Mesenchymal stem cell (in vitro differentiated cells and primary cell): ENCODE data around the gene CUL4A.
"Not testable (repeated sequence)": the region's sequence is repeated elsewhere in the genome, so short reads cannot be mapped to it uniquely, and the experiment has no call there.

ENCODE experiments used
- DNase-seq: peaks from one replicate; pipeline ENCODE4 v3.0.0-alpha.2; 2013
- H2AFZ ChIP-seq: one replicate; pipeline ENCODE4 v1.6.1; 2013; ENCODE audit warnings: low read depth, mild to moderate bottlenecking, control low read depth, inconsistent platforms, low read length, moderate library complexity
- H2AK5ac ChIP-seq: 2 replicates; pipeline ENCODE4 v1.6.1; 2013; ENCODE audit warnings: low read length, moderate library complexity, mild to moderate bottlenecking, inconsistent platforms; ENCODE audit not compliant: severe bottlenecking
- H2BK120ac ChIP-seq: one replicate; pipeline ENCODE4 v1.6.1; 2013; ENCODE audit warnings: low read depth, mild to moderate bottlenecking, inconsistent platforms, low read length, moderate library complexity
- H2BK12ac ChIP-seq, 2 experiments: one replicate each; pipeline ENCODE4 v1.6.1; 2013; ENCODE audit warnings: inconsistent platforms in 2 of 2, low read length in 2 of 2, mild to moderate bottlenecking in 2 of 2, moderate library complexity in 2 of 2, control low read depth in 1 of 2
- H2BK15ac ChIP-seq: one replicate; pipeline ENCODE4 v1.6.1; 2013; ENCODE audit warnings: mild to moderate bottlenecking, low read depth, inconsistent platforms; ENCODE audit not compliant: poor library complexity, severe bottlenecking
- H2BK5ac ChIP-seq: 2 replicates; pipeline ENCODE4 v1.6.1; 2013; ENCODE audit warnings: low read depth, mild to moderate bottlenecking, low read length, control low read depth, inconsistent platforms; ENCODE audit not compliant: poor library complexity, severe bottlenecking
- H3K14ac ChIP-seq, 2 experiments: one replicate each; pipeline ENCODE4 v1.6.1; 2013; ENCODE audit warnings: inconsistent platforms in 2 of 2, low read length in 2 of 2, control low read depth in 1 of 2, mild to moderate bottlenecking in 1 of 2, moderate library complexity in 1 of 2
- H3K18ac ChIP-seq, 2 experiments: one replicate each; pipeline ENCODE4 v1.6.1; 2013; ENCODE audit warnings: inconsistent platforms in 2 of 2, low read length in 2 of 2, control low read depth in 1 of 2, low read depth in 1 of 2, mild to moderate bottlenecking in 1 of 2
- H3K23ac ChIP-seq, 2 experiments: one replicate each; pipeline ENCODE4 v1.6.1; 2013; ENCODE audit warnings: inconsistent platforms in 2 of 2, low read length in 2 of 2, mild to moderate bottlenecking in 2 of 2, moderate library complexity in 2 of 2, control low read depth in 1 of 2
- H3K27ac ChIP-seq: 2 replicates; pipeline ENCODE4 v1.5.1; 2013; ENCODE audit warnings: mild to moderate bottlenecking, moderate library complexity, low read length, control low read depth, inconsistent platforms; ENCODE audit not compliant: poor library complexity, severe bottlenecking
- H3K27me3 ChIP-seq, 2 experiments: 2 replicates each; pipeline versions ENCODE4 v1.6.1 to v1.7.0; 2013; ENCODE audit warnings: low read length in 2 of 2, mild to moderate bottlenecking in 2 of 2, moderate library complexity in 2 of 2, control low read depth in 1 of 2, inconsistent platforms in 1 of 2; ENCODE audit not compliant: control insufficient read depth in 1 of 2, insufficient read depth in 1 of 2
- H3K36me3 ChIP-seq, 2 experiments: 2 replicates each; pipeline versions ENCODE4 v1.6.1 to v1.7.0; 2013; ENCODE audit warnings: low read length in 2 of 2, control low read depth in 1 of 2, inconsistent platforms in 1 of 2, low read depth in 1 of 2, mild to moderate bottlenecking in 1 of 2; ENCODE audit not compliant: insufficient read depth in 2 of 2, control insufficient read depth in 1 of 2
- H3K4ac ChIP-seq, 2 experiments: one replicate each; pipeline ENCODE4 v1.6.1; 2013; ENCODE audit warnings: inconsistent platforms in 2 of 2, low read length in 2 of 2, mild to moderate bottlenecking in 2 of 2, moderate library complexity in 2 of 2, control low read depth in 1 of 2, low read depth in 1 of 2
- H3K4me1 ChIP-seq: 2 replicates; pipeline ENCODE4 v1.6.1; 2013; ENCODE audit warnings: low read depth, low read length, control low read depth; ENCODE audit not compliant: control insufficient read depth, insufficient read depth
- H3K4me2 ChIP-seq: 2 replicates; pipeline ENCODE4 v1.6.1; 2013; ENCODE audit warnings: low read length, mild to moderate bottlenecking, inconsistent platforms; ENCODE audit not compliant: poor library complexity, severe bottlenecking
- H3K4me3 ChIP-seq, 2 experiments: 2 replicates each; pipeline versions ENCODE4 v1.5.1 to v1.7.0; 2013; ENCODE audit warnings: low read length in 2 of 2, mild to moderate bottlenecking in 2 of 2, control low read depth in 1 of 2, low read depth in 1 of 2; ENCODE audit not compliant: insufficient read depth in 1 of 2
- H3K79me1 ChIP-seq: replicated peaks from 2 replicates; pipeline ENCODE4 v1.6.1; 2013; ENCODE audit warnings: mild to moderate bottlenecking, control low read depth, low read length, inconsistent platforms; ENCODE audit not compliant: poor library complexity, severe bottlenecking
- H3K9ac ChIP-seq: 2 replicates; pipeline ENCODE4 v1.7.0; 2013; ENCODE audit warnings: mild to moderate bottlenecking, low read length, moderate library complexity
- H3K9me3 ChIP-seq: 2 replicates; pipeline ENCODE4 v1.7.0; 2013; ENCODE audit warnings: mild to moderate bottlenecking, low read length; ENCODE audit not compliant: control insufficient read depth
- H4K8ac ChIP-seq: one replicate; pipeline ENCODE4 v1.6.1; 2013; ENCODE audit warnings: inconsistent platforms, mild to moderate bottlenecking, low read length, moderate library complexity
- H4K91ac ChIP-seq: one replicate; pipeline ENCODE4 v1.6.1; 2013; ENCODE audit warnings: mild to moderate bottlenecking, low read length, inconsistent platforms
- WGBS: methylation state at CpG from one replicate; pipeline ENCODE4 v1.1.7; 2013; ENCODE audit warnings: mixed read lengths; 5-methylcytosine and 5-hydroxymethylcytosine counted together

Gene CUL4A

DNA sequence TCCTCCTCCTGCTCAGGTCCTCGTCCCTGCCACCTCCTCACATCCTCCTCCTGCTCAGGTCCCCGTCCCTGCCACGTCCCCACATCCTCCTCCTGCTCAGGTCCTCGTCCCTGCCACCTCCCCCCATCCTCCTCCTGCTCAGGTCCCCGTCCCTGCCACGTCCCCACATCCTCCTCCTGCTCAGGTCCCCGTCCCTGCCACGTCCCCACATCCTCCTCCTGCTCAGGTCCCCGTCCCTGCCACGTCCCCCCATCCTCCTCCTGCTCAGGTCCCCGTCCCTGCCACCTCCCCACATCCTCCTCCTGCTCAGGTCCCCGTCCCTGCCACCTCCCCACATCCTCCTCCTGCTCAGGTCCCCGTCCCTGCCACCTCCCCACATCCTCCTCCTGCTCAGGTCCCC lies 47.4 kb upstream of the CUL4A start:
- H4K91ac ChIP-seq, H3K27ac ChIP-seq, H2AFZ ChIP-seq, H2AK5ac ChIP-seq, H3K4ac ChIP-seq, H2BK12ac ChIP-seq, DNase-seq, H3K23ac ChIP-seq, H3K79me1 ChIP-seq, H3K36me3 ChIP-seq, H2BK5ac ChIP-seq, H3K18ac ChIP-seq, H3K9me3 ChIP-seq, H3K9ac ChIP-seq, H3K4me3 ChIP-seq, H2BK15ac ChIP-seq, H2BK120ac ChIP-seq, H4K8ac ChIP-seq, H3K4me2 ChIP-seq, H3K14ac ChIP-seq: not testable (repeated sequence)
- 88% methylated on average over 6 of the region's 13 CpGs for WGBS
- H3K27me3 ChIP-seq, result peaks cover 17 to 32% of the 10 kb centered on the region in 2 experiments
- peaks cover 13% of the 10 kb centered on the region for H3K4me1 ChIP-seq

DNA sequence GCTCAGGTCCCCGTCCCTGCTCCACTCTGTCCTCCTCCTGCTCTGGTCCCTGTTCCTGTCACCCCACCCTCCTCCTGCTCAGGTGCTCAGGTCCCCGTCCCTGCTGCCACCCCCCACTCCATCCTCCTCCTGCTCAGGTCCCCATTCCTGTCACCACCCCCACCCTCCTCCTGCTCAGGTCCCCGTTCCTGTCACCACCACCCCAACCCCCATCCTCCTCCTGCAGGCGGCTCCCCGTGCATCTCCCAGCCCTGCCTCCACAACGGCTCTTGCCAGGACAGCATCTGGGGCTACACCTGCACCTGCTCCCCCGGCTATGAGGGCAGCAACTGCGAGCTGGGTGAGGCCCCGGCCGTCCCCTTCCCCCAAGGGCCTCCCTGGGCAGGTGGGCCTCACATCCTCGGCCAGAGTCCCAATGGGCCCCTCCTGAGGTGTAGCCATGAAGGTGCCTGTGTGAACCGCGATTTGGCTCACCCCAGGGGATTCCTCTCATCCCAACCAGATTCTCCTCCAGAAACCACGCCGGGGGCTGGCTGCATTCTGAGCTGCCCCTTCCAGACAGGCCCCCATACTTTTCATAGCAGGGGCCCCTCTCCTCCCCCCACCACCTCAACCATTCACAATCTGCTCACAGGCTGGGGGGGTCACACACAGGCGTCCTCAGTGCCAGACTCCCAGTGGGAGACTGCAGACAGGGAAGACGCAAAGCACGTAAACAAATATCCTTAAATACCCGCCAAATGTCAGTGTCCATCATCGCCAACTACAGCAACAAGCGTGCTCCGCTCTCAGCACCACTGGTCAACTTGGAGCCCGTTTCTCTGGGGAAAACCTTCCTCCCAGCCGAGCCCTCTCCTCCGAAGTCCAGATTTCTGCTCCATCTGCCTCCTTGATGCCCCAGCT lies 46.4 kb upstream of the CUL4A start:
- no peak overlapping the region for H2BK15ac ChIP-seq
- H3K9ac ChIP-seq, result no peak overlapping the region
- H2BK5ac ChIP-seq, result no peak overlapping the region
- no peaks in the 10 kb centered on the region for H3K9me3 ChIP-seq
- H3K4me3 ChIP-seq, result peak overlapping the region in 1 of 2 experiments; percentile 19
- H3K14ac ChIP-seq, result peak overlapping the region in 1 of 2 experiments; percentile 37
- no peak overlapping the region for H3K27ac ChIP-seq
- no peak overlapping the region for H2AK5ac ChIP-seq
- no peak overlapping the region for H2BK120ac ChIP-seq
- no peaks in the 10 kb centered on the region for H3K79me1 ChIP-seq
- peak overlapping the region in 1 of 2 experiments; percentile 63 for H2BK12ac ChIP-seq
- no peak overlapping the region for H3K4ac ChIP-seq
- H3K27me3 ChIP-seq, result peaks cover 17 to 32% of the 10 kb centered on the region in 2 experiments
- peak overlapping the region; percentile 14 for H4K8ac ChIP-seq
- H3K36me3 ChIP-seq, result peaks cover 2% of the 10 kb centered on the region in 2 experiments
- H3K4me2 ChIP-seq, result no peak overlapping the region
- H4K91ac ChIP-seq, result peak overlapping the region; percentile 46
- no peak overlapping the region for H3K23ac ChIP-seq
- DNase-seq, result no peak
- peaks cover 13% of the 10 kb centered on the region for H3K4me1 ChIP-seq
- H2AFZ ChIP-seq, result no peak overlapping the region
- H3K18ac ChIP-seq, result no peak overlapping the region
- WGBS, result 62% methylated on average over 25 of the region's 25 CpGs

DNA sequence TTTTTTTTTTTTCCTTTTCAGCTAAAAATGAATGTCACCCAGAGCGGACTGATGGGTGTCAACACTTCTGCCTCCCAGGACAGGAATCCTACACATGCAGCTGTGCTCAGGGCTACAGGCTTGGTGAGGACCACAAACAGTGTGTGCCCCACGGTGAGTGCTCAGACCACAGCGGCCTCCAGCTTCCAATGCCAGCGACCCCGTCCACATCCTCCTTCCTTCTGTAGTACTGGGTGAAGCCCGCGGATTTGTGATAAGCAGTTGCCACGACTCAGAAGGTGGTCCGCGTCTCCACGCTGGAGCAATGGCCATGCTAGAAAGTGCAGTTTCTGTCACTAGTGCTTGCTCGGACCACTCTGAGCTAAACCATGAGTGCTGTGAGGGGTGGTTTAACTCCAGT lies 44.9 kb upstream of the CUL4A start:
- no peak overlapping the region for H3K4ac ChIP-seq
- no peak overlapping the region for H4K91ac ChIP-seq
- H3K23ac ChIP-seq, result no peak overlapping the region
- peaks cover 6% of the 10 kb centered on the region for H3K4me1 ChIP-seq
- H2BK12ac ChIP-seq, result no peak overlapping the region
- H3K36me3 ChIP-seq, result peaks cover 6 to 11% of the 10 kb centered on the region in 2 experiments
- no peak for DNase-seq
- H2AK5ac ChIP-seq, result no peak overlapping the region
- H3K9me3 ChIP-seq, result no peaks in the 10 kb centered on the region
- H4K8ac ChIP-seq, result no peak overlapping the region
- H2BK120ac ChIP-seq, result no peak overlapping the region
- H2AFZ ChIP-seq, result no peak overlapping the region
- no peak overlapping the region for H3K18ac ChIP-seq
- H3K27ac ChIP-seq, result no peak overlapping the region
- no peak overlapping the region for H3K4me3 ChIP-seq
- peaks cover 17 to 30% of the 10 kb centered on the region in 2 experiments for H3K27me3 ChIP-seq
- WGBS, result 91% methylated on average over 12 of the region's 12 CpGs
- no peak overlapping the region for H3K14ac ChIP-seq
- H2BK15ac ChIP-seq, result no peak overlapping the region
- no peak overlapping the region for H3K9ac ChIP-seq
- H2BK5ac ChIP-seq, result no peak overlapping the region
- H3K79me1 ChIP-seq, result no peaks in the 10 kb centered on the region
- H3K4me2 ChIP-seq, result no peak overlapping the region

DNA sequence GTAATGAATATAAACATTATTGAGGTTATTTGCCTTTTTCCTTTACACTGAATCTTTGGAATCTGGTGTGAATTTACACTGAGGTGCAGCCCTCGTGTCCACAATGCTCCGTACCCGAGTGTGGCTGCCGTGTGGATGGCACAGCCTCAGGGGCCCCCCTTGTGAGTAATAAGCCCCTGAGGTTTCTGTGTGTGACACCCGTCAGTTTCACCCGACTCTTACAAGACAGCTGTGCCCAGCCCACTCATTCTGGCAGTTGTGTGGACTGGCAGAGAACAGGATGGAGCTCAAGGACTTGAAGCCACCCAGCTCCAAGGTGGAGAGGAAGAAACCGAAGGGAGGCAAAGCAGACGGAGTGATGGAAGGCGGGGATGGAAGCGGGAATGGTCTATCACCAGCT lies 43.1 kb upstream of the CUL4A start:
- no peak overlapping the region for H2BK120ac ChIP-seq
- H4K91ac ChIP-seq, result no peak overlapping the region
- H3K4me2 ChIP-seq, result no peak overlapping the region
- H2BK12ac ChIP-seq, result no peak overlapping the region
- WGBS, result 96% methylated on average over 10 of the region's 10 CpGs
- H3K4me3 ChIP-seq, result no peak overlapping the region
- H3K14ac ChIP-seq, result no peak overlapping the region
- H3K23ac ChIP-seq, result peak overlapping the region in 1 of 2 experiments; percentile 40
- H4K8ac ChIP-seq, result no peak overlapping the region
- H3K27me3 ChIP-seq, result peaks cover 13% of the 10 kb centered on the region in 2 experiments
- H3K36me3 ChIP-seq, result peaks cover 11 to 24% of the 10 kb centered on the region in 2 experiments
- no peak overlapping the region for H3K9ac ChIP-seq
- no peak overlapping the region for H2AK5ac ChIP-seq
- no peak overlapping the region for H2BK15ac ChIP-seq
- DNase-seq, result no peak
- H2AFZ ChIP-seq, result no peak overlapping the region
- no peak overlapping the region for H3K18ac ChIP-seq
- H3K4me1 ChIP-seq, result peaks cover 16% of the 10 kb centered on the region
- H3K79me1 ChIP-seq, result no peaks in the 10 kb centered on the region
- no peak overlapping the region for H2BK5ac ChIP-seq
- H3K9me3 ChIP-seq, result no peaks in the 10 kb centered on the region
- no peak overlapping the region for H3K27ac ChIP-seq
- no peak overlapping the region for H3K4ac ChIP-seq
